ENCODE results near the gene RBPMS2. TPM values are rescaled to one million over a fixed set of nuclear protein-coding genes. Genes with fewer than 3 reads are reported as not detected.

The RBPMS2 gene
- total RNA-seq, 2 donors from 2014 or later, result 1.0 to 15.4 TPM

DNA sequence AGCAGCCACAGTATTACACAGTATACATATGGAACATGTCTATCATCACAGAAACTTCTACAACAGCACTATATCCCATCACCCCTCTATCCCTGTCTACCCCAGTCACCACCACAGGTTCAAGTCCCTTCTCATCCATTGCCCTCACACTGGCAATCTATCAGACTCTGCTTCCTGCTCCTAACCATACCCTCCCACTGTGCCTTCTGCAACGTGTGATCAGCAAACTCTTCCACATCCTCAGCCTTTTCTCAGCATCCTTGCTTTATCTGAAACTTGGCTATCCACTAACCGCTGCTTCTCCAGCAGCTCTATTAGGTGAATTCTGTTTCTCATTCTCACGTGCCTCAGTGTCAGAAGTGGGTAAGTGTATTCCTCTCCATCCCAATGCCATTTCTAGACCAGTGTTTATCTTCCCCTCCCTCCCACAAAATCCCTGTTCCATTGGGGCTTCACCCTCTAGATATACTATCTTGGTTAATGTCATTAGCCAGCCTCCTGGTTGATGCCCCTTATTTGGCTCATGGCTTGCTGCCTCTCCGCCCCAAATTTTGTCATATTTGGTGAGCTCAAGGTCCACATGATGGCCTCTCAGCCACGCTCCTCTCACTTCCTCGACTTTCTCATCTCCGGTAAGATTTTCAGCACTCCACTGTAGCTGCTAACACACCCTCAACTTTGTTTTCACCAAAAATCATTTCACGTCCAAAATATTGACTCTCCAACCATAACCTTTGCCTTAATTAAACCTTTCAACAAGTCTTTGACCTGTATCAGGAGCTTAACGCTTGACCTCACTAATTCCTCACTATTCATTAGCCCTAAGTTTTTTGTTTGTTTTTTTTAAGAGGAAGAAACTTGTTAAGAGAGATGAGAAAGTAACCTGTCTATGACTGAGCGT lies 69.1 kb downstream of the RBPMS2 start:
- no peak for DNase-seq
- intact Hi-C loops (cut with DNase I, micrococcal nuclease), result no loop called here
- ATAC-seq, result no peak

DNA sequence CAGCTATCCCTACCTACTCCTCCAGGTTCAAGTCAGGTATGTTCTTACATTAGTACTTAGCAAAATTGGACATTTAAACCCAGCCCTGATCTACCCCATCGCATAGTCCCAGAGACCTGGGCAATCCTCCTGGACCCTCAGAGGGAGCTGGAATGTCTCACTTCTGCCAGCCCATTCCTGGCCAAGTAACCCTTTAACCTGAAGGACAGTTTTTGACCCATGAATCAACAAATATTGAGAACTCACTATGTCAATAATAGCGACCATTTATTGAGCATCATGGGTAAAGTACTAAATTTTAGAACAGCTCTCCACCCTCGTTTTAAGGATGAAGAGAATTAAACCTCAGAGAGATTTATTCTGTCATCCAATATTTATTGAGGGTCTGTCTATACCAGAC lies 70.4 kb downstream of the RBPMS2 start:
- ATAC-seq (no peak), DNase-seq (no peak)
- intact Hi-C loops (cut with DNase I, micrococcal nuclease), result no loop called here

DNA sequence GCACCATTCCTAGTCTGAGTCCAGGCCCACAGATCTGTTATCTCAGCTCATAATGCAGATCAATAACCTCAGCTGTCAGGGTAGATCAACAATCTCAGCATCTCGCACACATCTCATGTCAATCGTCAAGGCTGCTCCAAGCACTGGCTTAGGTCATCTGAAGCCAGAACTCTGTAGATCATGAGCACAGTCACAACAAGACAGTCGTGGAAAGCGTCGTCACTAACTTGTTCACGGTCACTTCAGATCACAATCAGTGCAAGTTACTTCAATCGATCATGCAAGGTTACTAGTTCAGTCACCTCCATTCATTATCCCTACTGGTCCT lies 71.8 kb downstream of the RBPMS2 start:
- DNase-seq, result no peak
- ATAC-seq, result peak; percentile 5
- intact Hi-C loops (cut with DNase I, micrococcal nuclease), result no loop called here

DNA sequence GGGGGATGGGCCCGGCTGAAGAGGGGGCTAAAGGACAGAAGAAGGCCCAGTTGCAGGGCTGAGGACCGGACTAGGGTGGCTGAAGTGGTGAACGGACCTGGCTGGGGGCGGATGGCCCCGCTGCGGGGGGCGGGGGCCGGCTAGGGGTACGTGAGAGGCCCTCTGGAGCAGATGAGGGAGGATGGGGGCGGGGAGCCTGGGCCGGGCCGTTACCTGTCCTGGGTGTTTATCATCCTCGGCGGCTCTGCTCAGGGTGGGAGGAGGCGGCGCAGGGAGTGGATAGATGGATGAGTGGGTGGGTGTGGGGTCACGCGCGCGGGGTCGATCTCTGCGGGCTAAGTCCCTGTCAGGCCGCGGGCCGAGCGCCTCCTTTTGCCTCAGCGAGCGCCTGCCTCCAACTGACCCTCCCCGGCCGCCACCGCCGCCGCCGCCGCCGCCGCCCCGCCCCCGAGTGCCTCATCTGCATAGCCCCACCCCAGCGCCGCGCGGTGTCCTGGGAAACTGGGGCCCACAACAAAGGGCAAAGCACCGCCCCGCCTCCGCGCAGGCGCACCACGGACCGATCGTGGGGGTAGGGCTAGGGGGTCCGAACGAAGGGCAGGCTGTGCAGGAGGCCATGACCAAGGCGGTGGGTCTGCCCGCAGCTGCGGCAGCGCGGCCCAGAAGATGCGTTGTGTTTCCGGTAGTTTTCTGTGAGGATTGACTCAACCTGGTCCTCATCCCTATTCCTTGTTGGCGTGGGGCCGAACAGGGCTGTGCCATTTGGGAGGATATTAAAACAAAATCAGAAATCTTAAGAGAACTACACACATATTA lies 72.4 kb downstream of the RBPMS2 start:
- ATAC-seq, result peak; percentile 97
- DNase-seq, result peak; percentile 96 to 99
- intact Hi-C loops (cut with DNase I, micrococcal nuclease), result no loop called here

DNA sequence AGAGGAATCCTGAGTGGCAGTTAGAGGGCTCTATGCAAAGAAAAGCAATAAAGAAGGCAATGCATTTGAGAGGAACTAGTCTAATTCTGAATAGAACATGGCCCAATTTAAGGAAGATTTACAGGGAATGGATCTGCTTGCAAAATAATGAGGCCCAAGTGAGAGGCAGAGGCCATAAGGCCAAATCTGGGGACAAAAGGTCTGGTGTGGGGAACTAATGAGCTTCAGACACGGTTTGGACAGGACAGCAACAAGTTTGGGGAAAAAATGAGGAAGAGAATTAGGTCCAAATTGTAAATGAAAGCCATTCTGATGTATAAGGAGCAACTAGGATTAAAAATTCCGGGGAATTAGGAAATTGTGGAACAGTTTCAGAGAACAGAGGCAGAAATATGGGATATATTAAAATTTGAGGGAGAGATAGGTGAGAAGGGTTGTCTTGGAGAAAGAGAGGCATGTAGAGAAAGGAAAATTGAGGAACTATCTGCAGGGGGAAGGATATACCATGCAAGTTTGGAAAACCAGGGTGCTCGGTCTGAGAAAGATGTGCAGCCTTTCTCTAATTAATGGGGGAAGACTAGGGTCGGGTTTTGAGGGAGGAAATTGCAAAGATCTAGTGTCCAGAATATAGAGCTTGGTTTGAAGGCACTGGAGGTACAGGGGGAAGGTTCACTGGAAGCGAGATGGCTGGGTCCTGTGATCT lies 73.8 kb downstream of the RBPMS2 start:
- DNase-seq (no peak), ATAC-seq (no peak)
- intact Hi-C loops (cut with DNase I, micrococcal nuclease), result no loop called here

DNA sequence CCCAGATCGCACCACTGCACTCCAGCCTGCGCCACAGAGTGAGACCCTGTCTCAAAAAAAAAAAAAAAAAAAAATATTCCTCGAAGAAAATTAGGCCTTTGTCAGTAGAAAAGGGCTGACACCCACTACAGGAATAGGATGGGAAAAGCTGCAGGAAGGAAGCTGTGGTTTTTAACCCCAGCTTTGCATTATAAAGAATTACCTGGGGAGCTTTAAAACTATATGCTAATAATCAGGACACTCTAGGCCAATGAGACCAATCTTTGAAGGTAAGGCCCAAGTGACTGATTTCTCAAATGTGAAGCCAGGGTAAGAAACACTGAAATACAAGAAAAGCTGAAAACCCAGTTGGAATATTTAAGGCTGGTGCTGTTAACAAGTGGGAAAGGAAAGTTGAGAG lies 74.3 kb downstream of the RBPMS2 start:
- DNase-seq (no peak), ATAC-seq (no peak)
- intact Hi-C loops (cut with DNase I, micrococcal nuclease), result no loop called here

DNA sequence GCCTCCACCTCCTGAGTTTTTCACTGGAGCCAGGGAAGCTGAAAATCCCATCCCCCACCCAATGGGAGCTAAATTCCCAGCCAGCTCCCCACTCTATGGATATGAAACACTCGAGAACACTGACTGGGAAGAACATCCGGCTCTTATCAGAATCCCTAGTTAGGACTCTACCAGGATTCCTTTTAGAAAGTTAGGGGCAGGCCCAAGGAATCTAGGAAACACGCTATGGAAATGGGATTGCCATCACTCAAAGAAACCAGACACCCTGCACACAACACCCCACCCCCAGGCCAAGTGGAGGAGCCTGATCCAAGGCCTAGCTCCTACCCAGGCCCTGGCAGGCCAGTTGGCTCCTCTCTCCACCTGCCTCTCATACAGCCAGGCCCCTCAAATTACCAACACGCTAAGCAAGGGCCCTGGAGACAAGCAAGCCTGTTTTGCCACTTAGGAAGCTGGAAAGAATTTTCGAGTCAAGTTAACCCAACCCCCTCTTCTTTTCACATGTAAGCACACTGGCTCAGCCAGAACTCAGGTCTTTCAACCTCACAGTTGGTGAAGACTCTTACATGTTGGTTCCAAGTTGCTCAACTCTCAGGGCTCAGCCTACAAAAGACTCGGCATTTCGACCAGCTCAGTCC lies 75.5 kb downstream of the RBPMS2 start:
- ATAC-seq (no peak), DNase-seq (no peak)
- intact Hi-C loops (cut with DNase I, micrococcal nuclease), result no loop called here

DNA sequence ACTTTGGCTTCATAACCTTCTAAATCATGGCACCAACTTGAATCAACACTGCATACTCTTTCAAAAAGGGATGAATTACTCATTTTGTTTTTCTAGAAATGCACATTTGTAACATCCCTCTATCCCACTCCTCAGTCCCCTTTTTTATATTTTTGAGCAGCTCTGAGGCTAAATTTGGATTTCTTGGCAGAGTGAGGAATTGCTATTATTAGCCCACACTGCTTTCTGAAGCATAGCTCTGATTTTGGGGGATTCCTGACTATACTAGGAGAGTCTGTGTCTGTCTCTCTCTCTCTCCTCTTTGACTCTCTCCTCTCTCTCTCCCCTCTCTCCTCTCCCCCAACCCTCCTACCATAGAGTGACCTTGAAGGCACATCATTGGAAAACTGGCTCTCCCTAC lies 76.6 kb downstream of the RBPMS2 start:
- no peak for DNase-seq
- ATAC-seq, result no peak
- intact Hi-C loops (cut with DNase I, micrococcal nuclease), result no loop called here

DNA sequence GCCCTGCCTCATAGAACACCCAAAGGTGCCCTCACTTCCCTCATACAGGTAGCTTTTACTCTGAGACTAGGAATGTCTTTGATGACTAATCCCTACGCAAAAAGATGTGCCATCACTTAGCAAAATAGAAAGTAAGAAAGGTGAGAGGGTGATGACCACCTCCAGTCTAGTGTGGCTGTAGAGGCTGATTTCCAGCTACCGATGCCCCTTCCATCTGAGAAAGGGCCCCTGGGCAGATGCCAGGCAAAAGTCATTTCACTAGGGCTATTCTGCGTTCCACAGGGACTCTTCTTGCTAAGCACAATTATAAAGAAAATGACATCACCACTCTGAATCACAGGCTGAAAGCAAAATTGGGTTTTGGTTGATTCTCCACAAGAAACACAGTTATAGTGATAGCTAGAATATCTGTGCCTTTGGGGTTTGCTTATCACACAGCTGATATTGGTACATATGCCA lies 77.4 kb downstream of the RBPMS2 start:
- DNase-seq, result no peak
- no peak for ATAC-seq
- intact Hi-C loops (cut with DNase I, micrococcal nuclease), result no loop called here

DNA sequence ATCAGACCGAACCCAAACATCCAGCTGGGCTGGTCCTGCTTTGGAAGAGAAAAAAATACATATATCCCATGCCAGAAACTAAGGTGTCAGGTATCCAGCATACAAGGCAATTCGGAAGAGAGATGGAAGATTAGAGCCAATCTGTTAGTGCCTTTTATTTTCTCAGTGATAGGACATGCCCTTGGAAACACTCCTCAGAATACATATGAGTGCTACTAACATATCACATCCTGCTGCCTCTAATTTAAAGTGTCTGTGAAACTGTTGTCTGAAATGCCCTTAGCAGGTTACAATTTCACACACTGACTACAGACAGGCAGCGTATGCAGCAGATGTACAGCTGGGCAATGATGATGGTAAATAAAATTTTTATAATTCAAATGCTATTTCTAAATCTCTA lies 78.9 kb downstream of the RBPMS2 start:
- ATAC-seq (no peak), DNase-seq (no peak)
- intact Hi-C loops (cut with DNase I, micrococcal nuclease), result no loop called here

DNA sequence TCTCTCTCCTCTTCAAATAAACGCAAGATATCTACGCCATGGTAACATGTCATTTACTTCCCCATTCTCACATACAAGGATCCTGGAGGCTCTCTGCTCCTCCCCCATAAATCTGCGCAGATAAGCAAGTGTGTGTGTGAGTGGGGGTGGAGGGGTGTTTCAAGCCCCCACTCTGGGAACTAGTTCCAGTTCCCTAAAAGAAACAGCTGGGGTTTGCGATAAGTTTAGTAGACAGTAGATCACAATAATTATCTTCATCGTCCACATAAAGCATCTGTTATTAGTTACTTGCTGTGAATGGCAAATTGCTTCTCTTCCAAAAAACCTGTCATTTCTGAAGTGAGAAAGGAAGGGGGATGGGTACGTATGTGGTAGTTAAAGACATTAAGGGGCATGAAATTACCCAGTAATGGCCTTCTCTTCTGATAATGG lies 79.8 kb downstream of the RBPMS2 start:
- no peak for ATAC-seq

DNA sequence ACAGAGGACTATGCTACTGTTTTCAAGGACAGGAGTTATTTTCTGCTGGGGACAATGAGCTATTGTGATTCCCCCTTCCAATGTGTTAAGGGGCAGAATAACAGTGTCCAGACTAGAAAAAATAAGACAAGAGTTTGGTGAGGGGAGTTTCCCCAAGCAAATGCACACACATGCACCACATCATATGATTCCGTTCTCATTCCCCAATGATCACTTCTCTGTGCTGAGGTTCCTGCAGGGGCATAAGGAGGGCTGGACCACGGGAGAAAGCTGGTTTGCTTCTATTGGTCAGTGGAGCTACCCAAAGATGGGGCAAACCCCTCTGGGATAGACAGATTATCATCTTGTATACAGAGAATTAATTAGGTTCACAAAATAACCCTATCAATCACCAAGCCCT lies 80.6 kb downstream of the RBPMS2 start:
- ATAC-seq, result no peak
- intact Hi-C loops (cut with DNase I, micrococcal nuclease), result no loop called here
- no peak for DNase-seq

More for the DNA sequence above, 79.8 kb downstream of the RBPMS2 start:
- intact Hi-C loops (cut with DNase I, micrococcal nuclease), result no loop called here
- DNase-seq, result no peak

DNA sequence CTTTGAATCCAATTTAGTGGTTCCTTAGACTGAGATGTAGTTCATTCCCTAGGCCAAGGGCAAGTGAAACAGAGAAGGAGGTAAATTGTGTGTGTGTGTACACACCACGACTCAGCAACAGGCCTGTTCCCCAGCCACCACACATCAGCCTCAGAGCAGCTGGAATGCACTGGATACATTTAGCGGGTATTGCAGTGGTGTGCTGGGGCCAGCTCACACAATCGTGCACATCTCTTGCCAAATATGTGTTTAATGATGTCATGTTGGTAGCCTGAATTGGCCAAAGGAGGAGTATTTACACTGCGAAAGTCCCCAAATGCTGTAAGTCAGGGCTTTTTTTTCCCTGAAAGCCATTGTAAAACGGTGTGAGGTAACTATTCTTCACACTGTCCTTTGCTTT lies 82.3 kb downstream of the RBPMS2 start:
- intact Hi-C loops (cut with DNase I, micrococcal nuclease), result no loop called here
- DNase-seq, result peak in 1 of 2 donors; percentile 46
- peak; percentile 29 for ATAC-seq

DNA sequence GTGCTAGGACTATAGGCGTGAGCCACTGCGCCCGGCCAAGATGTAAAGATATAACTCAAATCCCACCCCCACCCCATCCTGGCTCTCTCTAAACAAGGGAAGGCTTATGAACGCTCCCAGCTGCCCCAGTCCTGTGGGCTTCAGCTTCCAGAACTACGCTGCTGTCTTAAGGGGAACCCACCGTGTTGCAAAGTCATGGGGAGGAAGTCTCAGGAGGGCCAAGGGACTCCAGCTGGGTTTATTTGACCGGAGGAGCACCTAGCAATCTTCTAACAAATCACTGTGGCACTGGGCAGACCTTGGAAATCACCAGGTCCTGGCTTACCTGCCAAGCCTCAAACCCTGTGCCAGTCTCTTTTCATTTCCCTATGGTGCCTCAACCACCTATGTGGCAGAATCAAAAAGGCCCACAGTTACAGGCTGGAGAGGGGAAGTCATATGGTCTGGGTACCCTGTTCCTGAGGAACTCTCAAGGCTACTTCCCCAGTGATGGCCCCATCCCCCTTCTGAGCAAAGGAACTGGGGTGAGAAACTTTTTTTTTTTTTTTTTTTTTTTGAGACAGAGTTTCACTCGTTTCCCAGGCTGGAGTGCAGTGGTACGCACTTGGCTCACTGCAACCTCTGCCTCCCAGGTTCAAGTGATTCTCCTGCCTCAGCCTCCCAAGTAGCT lies 83.4 kb downstream of the RBPMS2 start:
- DNase-seq, result peak in 1 of 2 donors; percentile 47
- intact Hi-C loops (cut with DNase I, micrococcal nuclease), result no loop called here
- peak; percentile 33 for ATAC-seq

DNA sequence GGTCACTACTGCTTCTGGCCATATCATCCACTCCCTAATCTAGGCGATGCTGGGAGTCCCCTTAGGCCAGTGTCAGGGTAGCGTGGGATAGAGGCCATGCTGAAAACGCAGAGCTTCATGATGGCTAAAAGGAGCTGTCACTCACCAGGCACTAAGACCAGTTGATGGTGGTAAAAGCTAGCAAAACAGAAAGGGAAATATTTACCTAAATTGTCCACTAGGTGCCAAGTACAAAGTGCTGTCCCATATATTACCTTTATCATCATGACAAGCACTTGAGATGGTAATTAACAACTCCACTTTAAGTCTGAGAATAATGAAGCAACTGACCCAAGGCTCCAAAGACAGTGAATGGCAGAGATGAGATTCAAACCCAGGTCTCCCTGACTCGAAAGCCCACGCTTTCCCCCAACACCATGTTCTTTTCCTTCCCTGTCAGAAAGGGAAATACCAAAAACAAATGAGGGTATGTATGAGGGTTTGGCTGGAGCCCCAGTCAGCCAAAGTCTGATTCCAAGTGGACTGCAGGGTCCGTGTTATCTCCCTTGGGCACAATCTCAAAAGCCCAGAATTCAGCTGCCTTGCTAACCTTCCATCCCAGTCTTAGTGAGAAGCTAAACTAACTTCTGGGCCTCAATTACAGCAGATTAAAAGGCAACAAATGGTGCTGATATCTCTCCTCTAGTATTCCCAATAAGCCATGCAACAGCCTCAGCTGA lies 84.7 kb downstream of the RBPMS2 start:
- intact Hi-C loops (cut with DNase I, micrococcal nuclease), result no loop called here
- no peak for ATAC-seq
- no peak for DNase-seq

DNA sequence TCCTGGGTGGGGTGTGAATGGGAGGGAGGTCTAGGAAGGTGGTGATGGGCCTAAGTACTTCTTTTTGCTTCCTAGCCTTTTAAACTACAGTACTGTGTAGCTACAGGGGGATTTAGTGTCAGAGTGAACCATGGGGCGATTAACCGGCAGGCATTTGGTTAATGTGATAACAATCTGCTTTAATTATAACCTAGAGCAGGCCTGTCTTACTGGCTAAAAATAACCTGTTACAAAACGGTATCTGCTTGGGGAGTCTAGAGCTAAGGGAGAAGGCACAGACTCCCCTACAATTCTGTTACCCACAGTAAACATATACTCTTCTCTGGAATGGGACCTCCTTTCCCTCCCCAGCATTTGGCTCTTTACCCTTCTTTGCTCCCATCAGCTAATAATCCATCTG lies 85.4 kb downstream of the RBPMS2 start:
- intact Hi-C loops (cut with DNase I, micrococcal nuclease), result no loop called here
- ATAC-seq (no peak), DNase-seq (no peak)

Measured in left colon (tissue), 2 donors.